HEK293 (cell line): Measurements from ENCODE around the gene ALKBH7.

Experiments
- CTCF ChIA-PET: fragments of 350-600 bp; formaldehyde crosslinking; extraction: SDS; loops from one replicate; lab custom pipeline; 2021; ENCODE audit warnings: antibody characterized with exemption; lab: Yijun Ruan, JAX
- POLR2A ChIA-PET: fragments of 300-600 bp; formaldehyde crosslinking; extraction: SDS; loops from one replicate; lab custom pipeline; 2020; ENCODE audit warnings: antibody characterized with exemption, inconsistent platforms; lab: Yijun Ruan, JAX
- H3K27ac ChIP-seq: fragments of 200-500 bp; sonication (Bioruptor generic); 2 replicates; pipeline ENCODE4 v1.5.1; 2014; ENCODE audit warnings: low read depth, low read length, control low read depth, inconsistent platforms; ENCODE audit errors: extremely low read depth
- H3K36me3 ChIP-seq, 2 experiments: fragments of 200-500 bp in 1 of 2; sonication (Bioruptor generic) in 1 of 2; 1 replicate in 1 of 2; 2 replicates in 1 of 2; pipeline ENCODE4 v1.5.1; 2014 to 2017; ENCODE audit warnings: inconsistent platforms in 2 of 2, low read length in 2 of 2; ENCODE audit not compliant: control insufficient read depth in 2 of 2, insufficient read depth in 1 of 2
- H3K4me1 ChIP-seq: fragments of 200-500 bp; sonication (Bioruptor generic); 2 replicates; pipeline ENCODE4 v1.5.1; 2014; ENCODE audit warnings: mild to moderate bottlenecking, low read length, inconsistent platforms; ENCODE audit not compliant: control insufficient read depth, insufficient read depth
- H3K4me3 ChIP-seq: 2 replicates; pipeline ENCODE4 v1.5.1; 2011; ENCODE audit warnings: low read depth, mild to moderate bottlenecking, control low read depth, low read length, moderate library complexity
- H3K9me3 ChIP-seq: fragments of 200-500 bp; sonication (Bioruptor generic); 2 replicates; pipeline ENCODE4 v1.5.1; 2014; ENCODE audit warnings: low read depth, low read length, inconsistent platforms; ENCODE audit not compliant: control insufficient read depth, insufficient read depth
- HOXC10 ChIP-seq: sonication (generic); formaldehyde crosslinking; IDR thresholded peaks from 2 replicates; pipeline ENCODE4 v1.8.1; 2023; ENCODE audit warnings: mild to moderate bottlenecking, missing genetic modification reagents
- KLF17 ChIP-seq: fragments of 450-650 bp; formaldehyde crosslinking; IDR thresholded peaks from 2 replicates; pipeline ENCODE4 v1.5.1; 2016; ENCODE audit warnings: missing biosample characterization, missing genetic modification characterization
- MYNN ChIP-seq: fragments of 450-650 bp; formaldehyde crosslinking; IDR thresholded peaks from 2 replicates; pipeline ENCODE4 v1.5.1; 2016; ENCODE audit warnings: missing biosample characterization, missing genetic modification characterization, borderline replicate concordance
- REPIN1 ChIP-seq: fragments of 450-650 bp; formaldehyde crosslinking; IDR thresholded peaks from 2 replicates; pipeline ENCODE4 v1.5.1; 2017; ENCODE audit warnings: missing biosample characterization, missing genetic modification characterization, low read depth
- SP7 ChIP-seq: fragments of 450-650 bp; formaldehyde crosslinking; IDR thresholded peaks from 2 replicates; pipeline ENCODE4 v1.5.1; 2016; ENCODE audit warnings: missing biosample characterization, missing genetic modification characterization
- YY1 ChIP-seq: fragments of 450-650 bp; formaldehyde crosslinking; IDR thresholded peaks from 2 replicates; pipeline ENCODE4 v1.5.1; 2018; ENCODE audit warnings: missing biosample characterization, missing genetic modification characterization
- ZBTB20 ChIP-seq: fragments of 450-650 bp; formaldehyde crosslinking; IDR thresholded peaks from 2 replicates; pipeline ENCODE4 v1.5.1; 2016; ENCODE audit warnings: missing biosample characterization, missing genetic modification characterization
- ZNF274 ChIP-seq, 2 experiments: fragments of 200-500 bp in 1 of 2; fragments of 450-650 bp in 1 of 2; sonication (Bioruptor generic) in 1 of 2; formaldehyde crosslinking in 1 of 2; IDR thresholded peaks; 2 replicates each; pipeline versions ENCODE4 v1.5.1 to v1.6.1; 2014 to 2016; ENCODE audit warnings: borderline replicate concordance in 1 of 2, inconsistent platforms in 1 of 2, low read length in 1 of 2, missing biosample characterization in 1 of 2, missing genetic modification characterization in 1 of 2
- ZNF292 ChIP-seq: fragments of 450-650 bp; formaldehyde crosslinking; IDR thresholded peaks from 2 replicates; pipeline ENCODE4 v1.5.1; 2016; ENCODE audit warnings: low read depth, missing biosample characterization, missing genetic modification characterization, borderline replicate concordance
- ZNF366 ChIP-seq: fragments of 450-650 bp; formaldehyde crosslinking; conservative IDR thresholded peaks from 2 replicates; pipeline ENCODE4 v1.5.1; 2016; ENCODE audit warnings: missing biosample characterization, missing genetic modification characterization
- ZNF501 ChIP-seq: fragments of 450-650 bp; formaldehyde crosslinking; IDR thresholded peaks from 2 replicates; pipeline ENCODE4 v1.5.1; 2016; ENCODE audit warnings: missing biosample characterization, missing genetic modification characterization
- ZNF555 ChIP-seq: fragments of 450-650 bp; formaldehyde crosslinking; conservative IDR thresholded peaks from 2 replicates; pipeline ENCODE4 v1.5.1; 2017; ENCODE audit warnings: missing biosample characterization, mild to moderate bottlenecking, missing genetic modification characterization, inconsistent platforms
- ZNF621 ChIP-seq: fragments of 450-650 bp; formaldehyde crosslinking; IDR thresholded peaks from 2 replicates; pipeline ENCODE4 v1.5.1; 2017; ENCODE audit warnings: missing biosample characterization, missing genetic modification characterization
- ZNF645 ChIP-seq: fragments of 450-650 bp; formaldehyde crosslinking; IDR thresholded peaks from 2 replicates; pipeline ENCODE4; 2016; ENCODE audit warnings: missing biosample characterization, missing genetic modification characterization
- ZNF777 ChIP-seq: fragments of 450-650 bp; formaldehyde crosslinking; IDR thresholded peaks from 2 replicates; pipeline ENCODE4 v1.5.1; 2017; ENCODE audit warnings: missing biosample characterization, missing genetic modification characterization, borderline replicate concordance
- ZNF791 ChIP-seq: fragments of 450-650 bp; formaldehyde crosslinking; IDR thresholded peaks from 2 replicates; pipeline ENCODE4 v1.5.1; 2016; ENCODE audit warnings: missing biosample characterization, missing genetic modification characterization
- TF ChIP-seq, protein P1 (sequence below): fragments of 450-650 bp; formaldehyde crosslinking; IDR thresholded peaks from 2 replicates; pipeline ENCODE4 v1.5.1; 2016; ENCODE audit warnings: missing biosample characterization, missing genetic modification characterization
- TF ChIP-seq, protein P2 (sequence below): fragments of 450-650 bp; IDR thresholded peaks from 2 replicates; pipeline ENCODE4 v1.5.1; 2018; ENCODE audit warnings: missing biosample characterization, missing genetic modification characterization

ALKBH7 gene

GRCh38 chr19:6387372-6387771, 14.8 kb downstream of the ALKBH7 start:
- Histone ChIP-seq H3K4me3 (no peak overlapping the region), H3K36me3 (peaks cover 56 to 84% of the 10 kb centered on the region in 2 experiments), H3K4me1 (peaks cover 5% of the 10 kb centered on the region), H3K27ac (no peak overlapping the region), H3K9me3 (no peaks in the 10 kb centered on the region)
- TF ChIP-seq ZNF621 = no peak
- ChIA-PET POLR2A (interaction anchor here (0.6 to 1.2 kb wide), 3 partner anchors 9 to 1412 kb away, joined by 3 to 4 read pairs (median 3); partner anchors contain the start of gene ALKBH7), CTCF (interaction anchor here (0.7 kb wide), 1 partner anchor 67 kb away, joined by 3 read pairs; no protein-coding TSS in a partner anchor)

DNA sequence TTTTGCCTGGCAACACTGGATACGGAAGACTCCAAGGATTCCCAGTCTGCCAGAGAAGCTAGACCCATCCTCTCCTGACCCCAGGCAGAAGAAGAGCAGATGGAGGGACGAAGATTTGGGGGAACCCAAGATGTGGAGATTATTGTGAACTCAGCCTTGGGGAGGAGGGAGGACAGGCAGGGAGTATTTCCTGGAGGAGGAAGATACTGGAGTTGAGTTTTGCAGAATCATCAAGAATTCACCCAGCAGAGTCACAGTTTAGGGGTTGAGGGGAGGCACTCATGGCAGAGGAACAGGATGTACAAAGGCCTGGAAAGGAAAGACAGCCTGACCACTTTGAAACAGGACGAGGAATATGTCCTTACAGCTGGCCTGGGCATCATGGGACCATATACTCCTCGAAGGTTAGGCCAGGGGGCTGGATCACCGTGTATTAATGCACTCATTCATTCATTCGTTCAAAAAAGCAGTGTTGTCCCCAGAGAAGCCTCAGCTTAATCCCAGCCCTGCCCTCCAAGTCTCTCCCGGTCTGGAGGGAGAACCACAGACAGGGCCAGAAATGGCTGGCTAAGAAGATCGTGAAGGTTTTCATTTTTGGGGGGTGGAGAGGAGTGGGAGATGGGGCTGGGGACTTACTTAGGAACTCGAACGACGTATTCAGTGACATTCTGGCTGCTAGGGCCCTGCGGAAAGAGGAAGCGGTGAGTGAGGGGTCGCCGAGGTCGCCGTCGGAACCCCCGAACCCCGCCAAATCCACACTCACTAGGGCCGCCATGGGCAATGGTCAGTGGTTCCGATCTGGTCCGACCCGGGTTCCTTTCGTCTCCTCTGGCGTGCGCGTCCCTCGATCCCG, 19.9 kb downstream of the ALKBH7 start:
- ChIA-PET CTCF (interaction anchor here (2.2 kb wide), 1 partner anchor 20 kb away, joined by 5 read pairs; no protein-coding TSS in a partner anchor), POLR2A (interaction anchor here (0.5 to 1.5 kb wide), 7 partner anchors 19 to 1649 kb away, joined by 3 to 7 read pairs (median 5); partner anchors contain the start of genes ALKBH7, CLPP and KHSRP)
- H3K4me1 ChIP-seq = peaks cover 6% of the 10 kb centered on the region
- H3K4me3 ChIP-seq = peak overlapping the region; percentile 73
- H3K27ac ChIP-seq = peak overlapping the region; percentile 52
- TF ChIP-seq ZNF366 (tag by site-specific recombination) (no peak), ZNF777 (0 out of 2 replicates have a peak, but pooled peaks have one; percentile 32), HOXC10 (CRISPR knock-in tag) (no peak), SP7 (tag by site-specific recombination) (no peak), YY1 (tag by site-specific recombination) (0 out of 2 replicates have a peak, but pooled peaks have one; percentile 25), ZNF501 (0 out of 2 replicates have a peak, but pooled peaks have one; percentile 22)
- TF ChIP-seq, protein P1, sequence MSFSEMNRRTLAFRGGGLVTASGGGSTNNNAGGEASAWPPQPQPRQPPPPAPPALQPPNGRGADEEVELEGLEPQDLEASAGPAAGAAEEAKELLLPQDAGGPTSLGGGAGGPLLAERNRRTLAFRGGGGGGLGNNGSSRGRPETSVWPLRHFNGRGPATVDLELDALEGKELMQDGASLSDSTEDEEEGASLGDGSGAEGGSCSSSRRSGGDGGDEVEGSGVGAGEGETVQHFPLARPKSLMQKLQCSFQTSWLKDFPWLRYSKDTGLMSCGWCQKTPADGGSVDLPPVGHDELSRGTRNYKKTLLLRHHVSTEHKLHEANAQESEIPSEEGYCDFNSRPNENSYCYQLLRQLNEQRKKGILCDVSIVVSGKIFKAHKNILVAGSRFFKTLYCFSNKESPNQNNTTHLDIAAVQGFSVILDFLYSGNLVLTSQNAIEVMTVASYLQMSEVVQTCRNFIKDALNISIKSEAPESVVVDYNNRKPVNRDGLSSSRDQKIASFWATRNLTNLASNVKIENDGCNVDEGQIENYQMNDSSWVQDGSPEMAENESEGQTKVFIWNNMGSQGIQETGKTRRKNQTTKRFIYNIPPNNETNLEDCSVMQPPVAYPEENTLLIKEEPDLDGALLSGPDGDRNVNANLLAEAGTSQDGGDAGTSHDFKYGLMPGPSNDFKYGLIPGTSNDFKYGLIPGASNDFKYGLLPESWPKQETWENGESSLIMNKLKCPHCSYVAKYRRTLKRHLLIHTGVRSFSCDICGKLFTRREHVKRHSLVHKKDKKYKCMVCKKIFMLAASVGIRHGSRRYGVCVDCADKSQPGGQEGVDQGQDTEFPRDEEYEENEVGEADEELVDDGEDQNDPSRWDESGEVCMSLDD (tag by site-specific recombination) = peak; percentile 90
- no peaks in the 10 kb centered on the region for H3K9me3 ChIP-seq
- peaks cover 24 to 43% of the 10 kb centered on the region in 2 experiments for H3K36me3 ChIP-seq

DNA sequence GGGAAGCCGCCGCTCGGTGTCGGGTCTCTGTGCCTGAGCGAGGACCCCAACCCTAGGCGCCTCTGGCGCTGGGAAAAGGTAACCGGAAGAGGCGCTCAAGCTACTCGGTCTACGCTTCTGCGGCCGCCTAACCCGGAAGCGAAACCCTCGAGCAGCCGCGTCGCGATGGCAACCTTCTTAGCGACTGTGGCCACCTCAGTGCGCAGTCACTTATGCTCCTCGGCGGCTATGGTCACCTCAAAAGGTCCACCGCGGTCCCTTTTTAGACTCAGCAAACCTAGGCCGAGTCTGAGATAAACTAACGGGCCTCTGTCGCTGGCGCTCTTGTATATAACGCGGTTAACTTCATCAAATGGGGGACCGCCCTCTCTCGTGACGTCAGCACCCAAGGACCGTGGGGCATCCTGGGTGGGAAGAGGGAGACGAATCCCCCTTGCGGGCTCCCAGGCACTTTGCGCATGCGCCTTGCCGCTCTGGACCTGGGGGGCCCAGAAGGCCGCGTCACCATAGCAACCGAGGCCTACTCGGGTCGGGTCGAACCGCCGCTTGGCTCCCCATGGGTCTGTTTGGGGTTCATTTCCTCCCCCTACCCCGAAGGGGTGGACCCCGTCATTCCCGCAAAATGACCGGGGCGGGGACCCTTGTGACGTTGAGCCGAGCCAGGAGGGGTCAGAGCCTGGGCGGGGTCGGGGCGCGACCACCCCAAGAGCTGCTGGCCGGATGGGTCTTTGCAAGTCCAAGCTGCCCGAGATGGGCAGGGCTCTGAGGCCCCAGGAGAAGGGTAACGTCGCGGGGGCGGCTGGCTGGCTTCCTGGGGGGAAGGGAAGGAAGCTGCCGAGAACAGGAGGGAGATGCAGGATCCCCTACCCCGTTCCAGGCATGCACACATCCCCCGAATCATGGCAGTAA, 20.7 kb downstream of the ALKBH7 start, which contains the start of gene GTF2F1:
Gene GTF2F1 (minus strand): TSS at position 91 of the 909 bp plus-strand sequence. CDS start 169 bp downstream, outside the sequence.
- no peaks in the 10 kb centered on the region for H3K9me3 ChIP-seq
- CTCF ChIA-PET = interaction anchor here (0.6 to 2.2 kb wide), 2 partner anchors 19 to 1864 kb away, joined by 5 to 6 read pairs; no protein-coding TSS in a partner anchor
- TF ChIP-seq, protein P2, sequence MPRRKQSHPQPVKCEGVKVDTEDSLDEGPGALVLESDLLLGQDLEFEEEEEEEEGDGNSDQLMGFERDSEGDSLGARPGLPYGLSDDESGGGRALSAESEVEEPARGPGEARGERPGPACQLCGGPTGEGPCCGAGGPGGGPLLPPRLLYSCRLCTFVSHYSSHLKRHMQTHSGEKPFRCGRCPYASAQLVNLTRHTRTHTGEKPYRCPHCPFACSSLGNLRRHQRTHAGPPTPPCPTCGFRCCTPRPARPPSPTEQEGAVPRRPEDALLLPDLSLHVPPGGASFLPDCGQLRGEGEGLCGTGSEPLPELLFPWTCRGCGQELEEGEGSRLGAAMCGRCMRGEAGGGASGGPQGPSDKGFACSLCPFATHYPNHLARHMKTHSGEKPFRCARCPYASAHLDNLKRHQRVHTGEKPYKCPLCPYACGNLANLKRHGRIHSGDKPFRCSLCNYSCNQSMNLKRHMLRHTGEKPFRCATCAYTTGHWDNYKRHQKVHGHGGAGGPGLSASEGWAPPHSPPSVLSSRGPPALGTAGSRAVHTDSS = no peak
- TF ChIP-seq ZNF292 (tag by site-specific recombination) = no peak
- TF ChIP-seq MYNN = peak; percentile 60; the same call in 1 of the 2 replicates
- no peak for TF ChIP-seq KLF17 (tag by site-specific recombination)
- no peak for TF ChIP-seq ZNF274 (IDR thresholded peaks at IDR 0.05; ENCODE audit: low read length)
- TF ChIP-seq ZNF274 (tag by site-specific recombination; IDR thresholded peaks at IDR 0.05; ENCODE audit: borderline replicate concordance) = no peak
- TF ChIP-seq ZNF791 (tag by site-specific recombination) = no peak
- no peak for TF ChIP-seq ZNF555
- TF ChIP-seq ZNF645 = no peak
- TF ChIP-seq REPIN1 (tag by site-specific recombination) = no peak
- TF ChIP-seq ZBTB20 (tag by site-specific recombination) = no peak

More for the DNA sequence above, 20.7 kb downstream of the ALKBH7 start, which contains the start of gene GTF2F1:
- H3K4me1 ChIP-seq = peaks cover 6% of the 10 kb centered on the region
- peak within 1 kb of the TSS; percentile 73 for H3K4me3 ChIP-seq
- peak within 1 kb of the TSS; percentile 52 for H3K27ac ChIP-seq
- H3K36me3 ChIP-seq = peaks cover 20 to 34% of the 10 kb centered on the region in 2 experiments
- POLR2A ChIA-PET = interaction anchor here (0.6 to 1.5 kb wide), 9 partner anchors 17 to 1648 kb away, joined by 3 to 9 read pairs (median 5); partner anchors contain the start of genes ALKBH7, CLPP and KHSRP
